Panc1 (cell line): ENCODE results near the gene TTC9B.

Experiments
- CTCF ChIP-seq: fragments of 450-650 bp; IDR thresholded peaks from 2 replicates; pipeline ENCODE4 v1.5.1; 2017; ENCODE audit warnings: mild to moderate bottlenecking
- POLR2AphosphoS5 ChIP-seq: IDR thresholded peaks from 2 replicates; pipeline ENCODE4 v1.6.1; 2012; ENCODE audit warnings: mild to moderate bottlenecking, low read depth, low read length, moderate library complexity
- REST ChIP-seq, 2 experiments: IDR thresholded peaks; 2 replicates each; pipeline ENCODE4 v1.6.1; 2011 to 2012; ENCODE audit warnings: low read depth in 2 of 2, control low read depth in 1 of 2, low read length in 1 of 2, mild to moderate bottlenecking in 1 of 2, moderate library complexity in 1 of 2; ENCODE audit not compliant: insufficient read depth in 1 of 2
- SIN3A ChIP-seq: IDR thresholded peaks from 2 replicates; pipeline ENCODE4 v1.6.1; 2012; ENCODE audit warnings: low read depth, mild to moderate bottlenecking, low read length, moderate library complexity, borderline replicate concordance; ENCODE audit not compliant: insufficient read depth
- TCF7L2 ChIP-seq: IDR thresholded peaks from 2 replicates; pipeline ENCODE4 v1.6.1; 2011; ENCODE audit warnings: mild to moderate bottlenecking, low read depth, low read length, inconsistent platforms

GRCh38 chr19:40219721-40220276 is 1.6 kb upstream of the TTC9B start:
- TF ChIP-seq CTCF (no peak), TCF7L2 (no peak), POLR2AphosphoS5 (no peak), REST (IDR thresholded peaks at IDR 0.05; ENCODE audit: insufficient read depth in 1 of 2, low read depth in 2 of 2, low read length in 1 of 2) (no peak), SIN3A (no peak)
